Suprapubic skin (tissue), 4 donors: ENCODE results near the gene PTGR3.

Experiments used
- CTCF ChIP-seq, 2 donors: fragments of 200-600 bp in 1 of 2; fragments of 450-650 bp in 1 of 2; sonication (generic) in 1 of 2; IDR thresholded peaks; one replicate each; pipeline ENCODE4 v1.5.1; 2016 to 2019; ENCODE audit warnings: antibody characterized with exemption in 2 of 2, mild to moderate bottlenecking in 1 of 2, moderate library complexity in 1 of 2
- EP300 ChIP-seq: sonication (generic); formaldehyde crosslinking; IDR thresholded peaks from one replicate; pipeline ENCODE4 v1.6.1; 2017; ENCODE audit warnings: antibody characterized with exemption
- POLR2A ChIP-seq, 2 donors: fragments of 450-650 bp; IDR thresholded peaks; one replicate each; pipeline ENCODE4 v1.6.1; 2017; ENCODE audit warnings: antibody characterized with exemption in 2 of 2, mild to moderate bottlenecking in 2 of 2, moderate library complexity in 2 of 2
- POLR2AphosphoS5 ChIP-seq, 3 donors: sonication (generic); formaldehyde crosslinking; IDR thresholded peaks; one replicate each; pipeline ENCODE4 v1.6.1; 2017; ENCODE audit warnings: antibody characterized with exemption in 3 of 3

DNA sequence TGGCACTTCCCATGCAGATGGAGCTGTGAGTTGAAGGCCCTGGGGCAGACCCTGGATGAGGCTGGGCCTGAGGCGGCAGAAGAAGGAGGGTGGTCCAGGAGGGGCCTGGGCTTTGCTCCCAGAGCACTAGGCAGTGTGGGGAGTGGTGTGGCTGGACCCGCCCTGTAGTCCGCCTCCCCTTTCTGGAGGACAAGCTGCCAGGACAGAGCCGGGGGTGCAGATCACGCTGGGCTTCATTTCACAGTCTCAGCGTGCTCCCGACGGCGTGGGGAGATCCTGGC, 49.8 kb downstream of the PTGR3 start:
- no peak for TF ChIP-seq POLR2AphosphoS5 (IDR thresholded peaks at IDR 0.05)
- no peak for TF ChIP-seq POLR2A (IDR thresholded peaks at IDR 0.05)
- no peak for TF ChIP-seq CTCF (IDR thresholded peaks at IDR 0.05)
- TF ChIP-seq EP300 = no peak
